Glutamatergic neuron (in vitro differentiated cells): ENCODE results near the gene POU6F1. TPM values are rescaled to one million over a fixed set of nuclear protein-coding genes. Genes with fewer than 3 reads are reported as not detected.
"Not testable (repeated sequence)": the region's sequence is repeated elsewhere in the genome, so short reads cannot be mapped to it uniquely, and the experiment has no call there.

Source experiments
- DNase-seq: peaks from one replicate; pipeline ENCODE4 v3.0.0; 2022
- H3K27ac Mint-ChIP-seq: one replicate; pipeline ENCODE4 v1.8.0; 2020; ENCODE audit warnings: mild to moderate bottlenecking, mixed read lengths, inconsistent platforms; ENCODE audit not compliant: unreplicated experiment
- H3K27me3 Mint-ChIP-seq: one replicate; pipeline ENCODE4 v1.8.0; 2020; ENCODE audit warnings: mild to moderate bottlenecking, moderate library complexity, mixed read lengths, inconsistent platforms; ENCODE audit not compliant: unreplicated experiment
- H3K36me3 Mint-ChIP-seq: one replicate; pipeline ENCODE4 v1.8.0; 2020; ENCODE audit warnings: mild to moderate bottlenecking, mixed read lengths, inconsistent platforms; ENCODE audit not compliant: unreplicated experiment
- H3K4me1 Mint-ChIP-seq: one replicate; pipeline ENCODE4 v1.8.0; 2020; ENCODE audit warnings: mild to moderate bottlenecking, low read depth, mixed read lengths, inconsistent platforms; ENCODE audit not compliant: unreplicated experiment
- H3K4me3 Mint-ChIP-seq: one replicate; pipeline ENCODE4 v1.8.0; 2020; ENCODE audit warnings: mild to moderate bottlenecking, mixed read lengths, inconsistent platforms; ENCODE audit not compliant: unreplicated experiment
- H3K9me3 Mint-ChIP-seq: one replicate; pipeline ENCODE4 v1.8.0; 2020; ENCODE audit warnings: mild to moderate bottlenecking, moderate library complexity, mixed read lengths, inconsistent platforms; ENCODE audit not compliant: unreplicated experiment
- total RNA-seq: library from RNA; stranded (reverse); fragmentation: NEBNext Ultra II Directional; extraction: Animal tissue kit (Norgen Biotek cat#: 25700); gene quantifications from one replicate; pipeline ENCODE4 v1.2.1, GENCODE V29; 2021; ENCODE audit not compliant: unreplicated experiment
- TF ChIP-seq, protein P1 (sequence below): fragments of 200-600 bp; sonication (generic); IDR thresholded peaks from one replicate; pipeline ENCODE4 v1.5.0; 2021; ENCODE audit not compliant: partially characterized antibody, unreplicated experiment

POU6F1 gene
- total RNA-seq, 1 donor from 2014 or later: 6.0 TPM

DNA sequence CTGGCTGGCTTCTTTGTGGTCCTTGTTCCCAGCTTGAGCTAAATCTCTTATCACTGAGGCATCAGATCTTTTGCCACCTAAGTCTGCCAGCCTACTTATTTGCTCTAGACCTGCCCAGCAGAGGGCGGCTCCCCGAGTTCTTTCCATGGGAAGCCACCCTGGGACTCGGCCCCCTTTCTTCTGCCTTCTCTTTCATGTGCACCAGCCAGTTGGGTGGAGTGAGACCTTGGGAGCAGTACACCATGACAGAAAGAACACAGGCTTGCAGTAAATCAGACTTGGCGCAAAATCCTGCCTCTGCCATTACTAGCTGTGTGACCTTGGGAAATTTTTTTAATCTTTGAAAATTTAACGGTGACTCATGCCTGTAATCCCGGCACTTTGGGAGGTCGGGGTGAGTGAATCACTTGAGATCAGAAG, 44.9 kb upstream of the POU6F1 start:
- no peaks in the 10 kb centered on the region for H3K4me1 Mint-ChIP-seq
- no peaks in the 10 kb centered on the region for H3K27me3 Mint-ChIP-seq
- DNase-seq: peak; percentile 29
- H3K9me3 Mint-ChIP-seq: no peaks in the 10 kb centered on the region
- TF ChIP-seq, protein P1, sequence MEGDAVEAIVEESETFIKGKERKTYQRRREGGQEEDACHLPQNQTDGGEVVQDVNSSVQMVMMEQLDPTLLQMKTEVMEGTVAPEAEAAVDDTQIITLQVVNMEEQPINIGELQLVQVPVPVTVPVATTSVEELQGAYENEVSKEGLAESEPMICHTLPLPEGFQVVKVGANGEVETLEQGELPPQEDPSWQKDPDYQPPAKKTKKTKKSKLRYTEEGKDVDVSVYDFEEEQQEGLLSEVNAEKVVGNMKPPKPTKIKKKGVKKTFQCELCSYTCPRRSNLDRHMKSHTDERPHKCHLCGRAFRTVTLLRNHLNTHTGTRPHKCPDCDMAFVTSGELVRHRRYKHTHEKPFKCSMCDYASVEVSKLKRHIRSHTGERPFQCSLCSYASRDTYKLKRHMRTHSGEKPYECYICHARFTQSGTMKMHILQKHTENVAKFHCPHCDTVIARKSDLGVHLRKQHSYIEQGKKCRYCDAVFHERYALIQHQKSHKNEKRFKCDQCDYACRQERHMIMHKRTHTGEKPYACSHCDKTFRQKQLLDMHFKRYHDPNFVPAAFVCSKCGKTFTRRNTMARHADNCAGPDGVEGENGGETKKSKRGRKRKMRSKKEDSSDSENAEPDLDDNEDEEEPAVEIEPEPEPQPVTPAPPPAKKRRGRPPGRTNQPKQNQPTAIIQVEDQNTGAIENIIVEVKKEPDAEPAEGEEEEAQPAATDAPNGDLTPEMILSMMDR: peak; percentile 14
- no peaks in the 10 kb centered on the region for H3K36me3 Mint-ChIP-seq
- no peak overlapping the region for H3K4me3 Mint-ChIP-seq
- no peak overlapping the region for H3K27ac Mint-ChIP-seq

DNA sequence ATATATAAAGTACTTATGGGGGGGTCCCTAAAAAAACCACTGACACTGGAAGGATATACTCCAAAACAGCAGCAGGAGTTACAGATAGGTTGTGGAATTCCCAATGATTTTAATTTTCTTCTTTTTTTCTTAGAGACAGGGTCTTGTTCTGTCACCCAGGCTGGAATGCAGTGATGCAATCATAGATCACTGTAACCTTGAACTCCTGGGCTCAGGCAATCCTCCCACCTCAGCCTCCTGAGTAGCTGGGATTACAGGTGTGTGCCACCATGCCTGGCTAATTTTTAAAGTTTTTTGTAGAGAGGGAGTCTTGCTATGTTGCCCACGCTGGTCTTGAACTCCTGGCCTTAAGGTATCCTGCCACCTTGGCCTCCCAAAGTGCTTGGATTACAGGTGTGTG, 41.7 kb upstream of the POU6F1 start:
- H3K36me3 Mint-ChIP-seq, H3K4me3 Mint-ChIP-seq, H3K9me3 Mint-ChIP-seq, H3K27me3 Mint-ChIP-seq, H3K4me1 Mint-ChIP-seq, H3K27ac Mint-ChIP-seq, DNase-seq: not testable (repeated sequence)

DNA sequence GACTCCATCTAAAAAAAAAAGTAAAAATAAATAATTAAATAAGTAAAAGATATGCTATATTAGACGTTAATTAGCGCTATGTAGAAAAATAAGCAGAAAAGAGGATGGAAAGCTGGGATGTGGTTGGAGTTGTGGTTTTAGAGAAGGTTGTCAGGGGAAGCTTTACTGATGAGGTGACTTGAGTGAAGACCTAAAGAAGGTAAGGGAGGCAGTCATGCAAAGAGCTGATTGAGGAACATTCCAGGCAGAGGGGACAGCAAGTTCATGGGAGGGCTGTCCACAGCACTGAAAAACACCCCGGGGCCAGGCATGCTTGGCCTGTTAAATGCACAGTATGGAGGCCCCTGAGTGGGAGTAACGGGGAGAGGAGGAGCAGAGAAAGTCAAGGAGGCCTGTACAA, 36.7 kb upstream of the POU6F1 start:
- Mint-ChIP-seq H3K9me3 (no peaks in the 10 kb centered on the region), H3K4me3 (no peak overlapping the region), H3K4me1 (no peaks in the 10 kb centered on the region), H3K27ac (no peak overlapping the region), H3K27me3 (peaks cover 2% of the 10 kb centered on the region), H3K36me3 (no peaks in the 10 kb centered on the region)
- TF ChIP-seq, protein P1: no peak
- no peak for DNase-seq

DNA sequence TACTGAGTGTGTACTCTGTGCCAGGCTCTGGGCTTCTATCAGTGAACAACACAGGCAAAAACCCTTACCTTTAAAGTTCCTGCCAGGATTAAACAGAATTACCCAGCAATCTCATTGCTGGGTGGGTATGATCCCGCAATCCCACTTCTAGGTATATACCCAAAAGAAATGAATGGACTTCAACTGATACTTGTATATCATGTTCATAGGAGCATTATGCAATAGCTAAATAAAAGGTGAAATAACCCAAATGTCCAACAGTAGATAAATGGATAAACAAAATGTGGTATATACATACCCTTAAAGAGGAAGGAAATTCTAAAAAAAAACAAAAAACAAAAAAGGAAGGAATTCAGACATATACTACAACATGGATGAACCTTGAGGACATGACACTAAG, 35.4 kb upstream of the POU6F1 start:
- DNase-seq: no peak
- H3K4me3 Mint-ChIP-seq: no peak overlapping the region
- TF ChIP-seq, protein P1: no peak
- no peaks in the 10 kb centered on the region for H3K36me3 Mint-ChIP-seq
- H3K4me1 Mint-ChIP-seq: no peaks in the 10 kb centered on the region
- no peak overlapping the region for H3K27ac Mint-ChIP-seq
- peaks cover 2% of the 10 kb centered on the region for H3K27me3 Mint-ChIP-seq
- no peaks in the 10 kb centered on the region for H3K9me3 Mint-ChIP-seq

DNA sequence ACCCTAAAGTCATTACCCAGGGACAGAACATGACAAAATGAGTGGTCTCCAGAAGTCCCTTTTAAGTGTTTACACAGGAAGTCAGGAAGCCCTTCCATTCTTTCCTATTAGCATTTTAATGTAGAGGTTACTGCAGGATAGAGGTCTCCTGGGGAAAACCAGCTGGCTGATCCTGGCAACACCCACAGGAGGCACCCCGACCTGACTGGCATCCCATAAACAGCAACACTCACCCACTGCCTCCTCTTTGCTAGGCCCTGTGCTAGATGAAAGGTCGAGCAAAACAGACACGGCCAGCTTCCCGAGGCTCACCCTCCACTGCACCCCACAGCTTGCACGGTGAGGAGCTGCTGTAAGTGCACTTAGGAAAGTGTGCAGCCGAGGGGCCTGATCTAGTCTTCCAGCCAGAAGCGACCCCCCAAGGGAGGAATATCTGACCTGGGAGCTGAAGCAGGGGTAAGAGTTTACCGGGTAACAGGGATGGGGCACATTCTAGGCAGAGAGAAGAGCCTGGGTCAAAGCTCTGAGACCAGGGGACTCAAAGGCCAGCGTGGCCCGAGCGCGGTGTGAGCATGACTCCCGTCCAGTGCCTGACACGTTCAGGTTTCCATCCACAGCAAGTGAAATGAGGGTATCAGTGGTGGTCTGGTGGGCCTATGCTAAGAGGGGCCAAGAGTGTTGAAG, 29.8 kb upstream of the POU6F1 start:
- Mint-ChIP-seq H3K27me3 (no peaks in the 10 kb centered on the region), H3K4me1 (peaks cover 17% of the 10 kb centered on the region), H3K27ac (peak overlapping the region; percentile 40), H3K4me3 (peak overlapping the region; percentile 25), H3K36me3 (no peaks in the 10 kb centered on the region), H3K9me3 (peaks cover 3% of the 10 kb centered on the region)
- TF ChIP-seq, protein P1: no peak
- DNase-seq: peak; percentile 25
